GM23248 (cell line): ENCODE measurements around the gene CRISPLD2.

ENCODE experiments used
- EZH2 ChIP-seq: fragments of 200-600 bp; sonication (generic); IDR thresholded peaks from 2 replicates; pipeline ENCODE4 v1.6.1; 2018; ENCODE audit warnings: antibody characterized with exemption, mild to moderate bottlenecking; ENCODE audit not compliant: insufficient read depth, poor library complexity, severe bottlenecking
- EZH2phosphoT487 ChIP-seq: fragments of 200-600 bp; sonication (generic); IDR thresholded peaks from 2 replicates; pipeline ENCODE4 v1.6.1; 2018; ENCODE audit warnings: antibody characterized with exemption, moderate library complexity, mild to moderate bottlenecking, low read depth; ENCODE audit not compliant: insufficient read depth

- TF ChIP-seq EZH2 (no peak), EZH2phosphoT487 (no peak)
Observed at GRCh38 chr16:84909476-84910085, 89.8 kb downstream of the CRISPLD2 start.
